Mucosa of rectum (tissue), 2 donors: Measurements from ENCODE around the gene CYP21A2.

Source experiments
- H3K27ac ChIP-seq, 2 donors: one replicate each; pipeline ENCODE4 v1.7.0; 2013; ENCODE audit warnings: inconsistent platforms in 2 of 2, low read depth in 2 of 2, low read length in 2 of 2
- H3K27me3 ChIP-seq, 2 donors: one replicate each; pipeline ENCODE4 v1.7.0; 2013; ENCODE audit warnings: low read length in 2 of 2; ENCODE audit not compliant: control insufficient read depth in 2 of 2, insufficient read depth in 2 of 2
- H3K36me3 ChIP-seq, 2 donors: one replicate each; pipeline ENCODE4 v1.7.0; 2013; ENCODE audit warnings: low read length in 2 of 2; ENCODE audit not compliant: control insufficient read depth in 2 of 2, insufficient read depth in 2 of 2
- H3K4me1 ChIP-seq, 2 donors: one replicate each; pipeline ENCODE4 v1.7.0; 2013; ENCODE audit warnings: low read length in 2 of 2, mild to moderate bottlenecking in 1 of 2; ENCODE audit not compliant: control insufficient read depth in 2 of 2, insufficient read depth in 2 of 2
- H3K4me3 ChIP-seq, 2 donors: one replicate each; pipeline ENCODE4 v1.7.0; 2013; ENCODE audit warnings: low read length in 2 of 2
- H3K9ac ChIP-seq, 2 donors: one replicate each; pipeline ENCODE4 v1.7.0; 2013; ENCODE audit warnings: low read length in 2 of 2, low read depth in 1 of 2, mild to moderate bottlenecking in 1 of 2
- H3K9me3 ChIP-seq, 2 donors: one replicate each; pipeline ENCODE4 v1.7.0; 2013; ENCODE audit warnings: low read length in 2 of 2; ENCODE audit not compliant: control insufficient read depth in 2 of 2
- donor health status: healthy.
- donor health status: Normal muscosa, but diverticular disease.

The CYP21A2 gene

DNA sequence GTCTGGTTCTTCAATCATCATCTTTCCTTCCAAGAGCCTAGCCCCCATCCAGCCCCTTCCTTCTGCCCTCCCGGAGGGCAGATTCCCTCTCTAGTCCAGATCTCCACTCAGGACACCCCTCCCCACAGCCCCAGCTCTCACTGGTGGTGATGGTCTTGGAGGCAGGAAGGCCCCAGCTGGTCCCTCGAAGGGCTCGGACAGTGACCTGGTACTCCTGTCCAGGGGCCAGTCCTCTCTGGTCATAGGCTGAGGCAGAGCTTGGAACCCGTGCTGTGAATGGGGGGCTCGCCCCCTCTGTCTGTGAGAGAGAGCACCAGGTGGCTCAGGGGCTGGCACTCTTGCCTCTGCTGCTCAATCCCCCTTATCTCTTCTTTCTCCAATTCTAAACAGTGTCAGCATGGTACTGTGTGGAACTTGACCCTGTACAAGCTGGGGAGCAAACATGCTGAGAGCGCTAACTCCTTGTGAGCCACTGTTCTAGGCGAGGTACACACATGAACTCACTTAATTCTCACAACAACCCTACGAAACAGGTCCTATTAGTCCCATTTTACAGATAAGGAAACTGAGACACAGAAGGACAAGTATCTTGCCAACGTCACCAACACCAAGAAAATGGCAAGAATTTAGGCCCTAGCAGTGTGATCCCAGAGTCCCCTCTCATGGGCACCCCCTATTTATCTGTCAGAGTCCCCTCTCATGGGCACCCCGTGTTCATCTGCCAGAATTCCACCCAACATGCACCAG lies 51.0 kb downstream of the CYP21A2 start:
- H3K9ac ChIP-seq: no peak overlapping the region
- no peak overlapping the region for H3K4me3 ChIP-seq
- H3K9me3 ChIP-seq: no peaks in the 10 kb centered on the region
- peaks cover 0 to 4% of the 10 kb centered on the region in 2 donors for H3K27me3 ChIP-seq
- H3K4me1 ChIP-seq: peaks cover 6 to 12% of the 10 kb centered on the region in 2 donors
- H3K36me3 ChIP-seq: peaks cover 0 to 3% of the 10 kb centered on the region in 2 donors
- H3K27ac ChIP-seq: no peak overlapping the region
